ENCODE measurements around the gene TOMM40. TPM values are rescaled to one million over a fixed set of nuclear protein-coding genes. Genes with fewer than 3 reads are reported as not detected.

Gene TOMM40
- 66.6 and 69.3 TPM in 2 replicates for total RNA-seq

GRCh38 chr19:44891016-44891882 is at the start of gene TOMM40:
Gene TOMM40 (plus strand): TSS chr19:44891254. CDS start chr19:44891416, 162 bp downstream.

GRCh38 chr19:44845612-44846454 is 45.2 kb upstream of the TOMM40 start, which contains the start of gene NECTIN2:
Gene NECTIN2 (plus strand): TSS chr19:44846297. CDS start chr19:44846526, 229 bp downstream.

GRCh38 chr19:44905437-44906160 is 14.5 kb downstream of the TOMM40 start, which contains the start of gene APOE:
Gene APOE (plus strand): TSS chr19:44905796. CDS start chr19:44906625, 829 bp downstream.

GRCh38 chr19:44914433-44915206 is 23.6 kb downstream of the TOMM40 start, which contains the start of gene APOC1:
Gene APOC1 (plus strand): TSS chr19:44914608. CDS start chr19:44914892, 284 bp downstream.

GRCh38 chr19:44942067-44942571 is 51.1 kb downstream of the TOMM40 start, which contains the start of gene APOC4:
Gene APOC4 (plus strand): TSS chr19:44942237. CDS start chr19:44942278, 41 bp downstream.

Other genes starting within 250 kb of the TOMM40 start
- gene PVR, start 247.3 kb upstream of the TOMM40 start, total RNA-seq, result 138 and 147 TPM in 2 replicates
- 0.30 and 0.32 TPM in 2 replicates for gene CEACAM19, start 219.8 kb upstream of the TOMM40 start, total RNA-seq
- not detected in 2 replicates for gene CEACAM16, start 192.1 kb upstream of the TOMM40 start, total RNA-seq
- 1.9 and 2.1 TPM in 2 replicates for gene BCL3, start 142.5 kb upstream of the TOMM40 start, total RNA-seq
- 0.30 TPM in 1 of 2 replicates, not detected in the other for gene CBLC, start 113.4 kb upstream of the TOMM40 start, total RNA-seq
- gene BCAM, start 82.2 kb upstream of the TOMM40 start, total RNA-seq, result 10.0 and 19.8 TPM in 2 replicates
- 109 and 121 TPM in 2 replicates for gene NECTIN2, start 45.0 kb upstream of the TOMM40 start, total RNA-seq
- 0.97 and 3.3 TPM in 2 replicates for gene APOE, start 14.5 kb downstream of the TOMM40 start, total RNA-seq
- gene APOC1, start 23.4 kb downstream of the TOMM40 start, total RNA-seq, result 0.91 and 4.5 TPM in 2 replicates
- gene APOC4, start 51.0 kb downstream of the TOMM40 start, total RNA-seq, result not detected in 2 replicates
- not detected in 2 replicates for gene APOC2, start 54.8 kb downstream of the TOMM40 start, total RNA-seq
- 20.4 and 33.8 TPM in 2 replicates for gene CLPTM1, start 64.1 kb downstream of the TOMM40 start, total RNA-seq
- 8.4 and 8.8 TPM in 2 replicates for gene RELB, start 110.2 kb downstream of the TOMM40 start, total RNA-seq
- gene CLASRP, start 147.8 kb downstream of the TOMM40 start, total RNA-seq, result 9.1 and 14.6 TPM in 2 replicates
- under 0.01 TPM in 1 of 2 replicates, not detected in the other for gene ZNF296, start 185.2 kb downstream of the TOMM40 start, total RNA-seq
- 30.5 and 33.5 TPM in 2 replicates for gene GEMIN7, start 188.0 kb downstream of the TOMM40 start, total RNA-seq
- gene PPP1R37, start 201.9 kb downstream of the TOMM40 start, total RNA-seq, result 23.1 and 26.6 TPM in 2 replicates